ENCODE measurements around the gene PWWP2A.

Gene PWWP2A

GRCh38 chr5:160054831-160055230 lies 64.4 kb downstream of the PWWP2A start:
- 98 to 100% methylated on average over 2 of the region's 2 CpGs for WGBS, 2 experiments

GRCh38 chr5:160054047-160054446 lies 65.2 kb downstream of the PWWP2A start:
- Histone ChIP-seq H3K4me3 (ENCODE audit: insufficient read depth, low read depth, low read length) (no peak overlapping the region), H3K27ac (ENCODE audit: insufficient read depth, low read depth, low read length, poor library complexity, severe bottlenecking) (no peak overlapping the region), H3K9me3 (ENCODE audit: control insufficient read depth, low read length) (no peaks in the 10 kb centered on the region), H3K27me3 (ENCODE audit: control insufficient read depth, insufficient read depth, low read length, poor library complexity, severe bottlenecking) (no peaks in the 10 kb centered on the region), H3K36me3 (ENCODE audit: control insufficient read depth, insufficient read depth, low read length) (peaks cover 38% of the 10 kb centered on the region), H3K4me1 (ENCODE audit: control insufficient read depth, insufficient read depth, low read length) (no peaks in the 10 kb centered on the region)
- WGBS, 2 experiments = 87 to 95% methylated on average over 1 of the region's 1 CpG

More at GRCh38 chr5:160054831-160055230, 64.4 kb downstream of the PWWP2A start:
- H3K9me3 ChIP-seq (ENCODE audit: control insufficient read depth, low read length) = no peaks in the 10 kb centered on the region
- no peak overlapping the region for H3K4me3 ChIP-seq (ENCODE audit: insufficient read depth, low read depth, low read length)
- H3K27me3 ChIP-seq (ENCODE audit: control insufficient read depth, insufficient read depth, low read length, poor library complexity, severe bottlenecking) = no peaks in the 10 kb centered on the region
- no peaks in the 10 kb centered on the region for H3K4me1 ChIP-seq (ENCODE audit: control insufficient read depth, insufficient read depth, low read length)
- H3K36me3 ChIP-seq (ENCODE audit: control insufficient read depth, insufficient read depth, low read length) = peaks cover 30% of the 10 kb centered on the region
- no peak overlapping the region for H3K27ac ChIP-seq (ENCODE audit: insufficient read depth, low read depth, low read length, poor library complexity, severe bottlenecking)

GRCh38 chr5:160049099-160049498 lies 70.2 kb downstream of the PWWP2A start:
- no peaks in the 10 kb centered on the region for H3K27me3 ChIP-seq (ENCODE audit: control insufficient read depth, insufficient read depth, low read length, poor library complexity, severe bottlenecking)
- no peak overlapping the region for H3K27ac ChIP-seq (ENCODE audit: insufficient read depth, low read depth, low read length, poor library complexity, severe bottlenecking)
- H3K4me1 ChIP-seq (ENCODE audit: control insufficient read depth, insufficient read depth, low read length) = no peaks in the 10 kb centered on the region
- H3K4me3 ChIP-seq (ENCODE audit: insufficient read depth, low read depth, low read length) = no peak overlapping the region
- peaks cover 24% of the 10 kb centered on the region for H3K36me3 ChIP-seq (ENCODE audit: control insufficient read depth, insufficient read depth, low read length)
- no peaks in the 10 kb centered on the region for H3K9me3 ChIP-seq (ENCODE audit: control insufficient read depth, low read length)
- 97% methylated on average over 3 of the region's 3 CpGs for WGBS, 2 experiments

- no peak overlapping the region for H3K27ac ChIP-seq (ENCODE audit: insufficient read depth, low read depth, low read length, poor library complexity, severe bottlenecking)
- no peaks in the 10 kb centered on the region for H3K27me3 ChIP-seq (ENCODE audit: control insufficient read depth, insufficient read depth, low read length, poor library complexity, severe bottlenecking)
- no peak overlapping the region for H3K4me3 ChIP-seq (ENCODE audit: insufficient read depth, low read depth, low read length)
- no peaks in the 10 kb centered on the region for H3K9me3 ChIP-seq (ENCODE audit: control insufficient read depth, low read length)
- WGBS, 2 experiments = 95% methylated on average over 9 of the region's 9 CpGs
- no peaks in the 10 kb centered on the region for H3K4me1 ChIP-seq (ENCODE audit: control insufficient read depth, insufficient read depth, low read length)
- H3K36me3 ChIP-seq (ENCODE audit: control insufficient read depth, insufficient read depth, low read length) = peaks cover 24% of the 10 kb centered on the region
These were observed 71.1 kb downstream of the PWWP2A start for GRCh38 chr5:160048131-160048530.

GRCh38 chr5:160047423-160047822 lies 71.8 kb downstream of the PWWP2A start:
- H3K27ac ChIP-seq (ENCODE audit: insufficient read depth, low read depth, low read length, poor library complexity, severe bottlenecking) = no peak overlapping the region

GRCh38 chr5:160044967-160045366 lies 74.3 kb downstream of the PWWP2A start:
- no peak overlapping the region for H3K27ac ChIP-seq (ENCODE audit: insufficient read depth, low read depth, low read length, poor library complexity, severe bottlenecking)
- no peak overlapping the region for H3K4me3 ChIP-seq (ENCODE audit: insufficient read depth, low read depth, low read length)
- no peaks in the 10 kb centered on the region for H3K27me3 ChIP-seq (ENCODE audit: control insufficient read depth, insufficient read depth, low read length, poor library complexity, severe bottlenecking)
- no peaks in the 10 kb centered on the region for H3K9me3 ChIP-seq (ENCODE audit: control insufficient read depth, low read length)
- no peaks in the 10 kb centered on the region for H3K4me1 ChIP-seq (ENCODE audit: control insufficient read depth, insufficient read depth, low read length)
- 55 to 58% methylated on average over 3 of the region's 3 CpGs for WGBS, 2 experiments
- peaks cover 9% of the 10 kb centered on the region for H3K36me3 ChIP-seq (ENCODE audit: control insufficient read depth, insufficient read depth, low read length)

More at GRCh38 chr5:160047423-160047822, 71.8 kb downstream of the PWWP2A start:
- Histone ChIP-seq H3K9me3 (ENCODE audit: control insufficient read depth, low read length) (no peaks in the 10 kb centered on the region), H3K4me3 (ENCODE audit: insufficient read depth, low read depth, low read length) (no peak overlapping the region), H3K4me1 (ENCODE audit: control insufficient read depth, insufficient read depth, low read length) (no peaks in the 10 kb centered on the region), H3K27me3 (ENCODE audit: control insufficient read depth, insufficient read depth, low read length, poor library complexity, severe bottlenecking) (no peaks in the 10 kb centered on the region), H3K36me3 (ENCODE audit: control insufficient read depth, insufficient read depth, low read length) (peaks cover 24% of the 10 kb centered on the region)
- WGBS, 2 experiments = 93 to 98% methylated on average over 3 of the region's 3 CpGs

- Histone ChIP-seq H3K27me3 (ENCODE audit: control insufficient read depth, insufficient read depth, low read length, poor library complexity, severe bottlenecking) (no peaks in the 10 kb centered on the region), H3K36me3 (ENCODE audit: control insufficient read depth, insufficient read depth, low read length) (peaks cover 4% of the 10 kb centered on the region), H3K4me3 (ENCODE audit: insufficient read depth, low read depth, low read length) (no peak overlapping the region), H3K4me1 (ENCODE audit: control insufficient read depth, insufficient read depth, low read length) (no peaks in the 10 kb centered on the region), H3K9me3 (ENCODE audit: control insufficient read depth, low read length) (no peaks in the 10 kb centered on the region), H3K27ac (ENCODE audit: insufficient read depth, low read depth, low read length, poor library complexity, severe bottlenecking) (no peak overlapping the region)
- 26 to 27% methylated on average over 1 of the region's 1 CpG for WGBS, 2 experiments
These were observed 74.9 kb downstream of the PWWP2A start for GRCh38 chr5:160044391-160044804.

- H3K27ac ChIP-seq (ENCODE audit: insufficient read depth, low read depth, low read length, poor library complexity, severe bottlenecking) = no peak overlapping the region
- H3K36me3 ChIP-seq (ENCODE audit: control insufficient read depth, insufficient read depth, low read length) = no peaks in the 10 kb centered on the region
- no peak overlapping the region for H3K4me3 ChIP-seq (ENCODE audit: insufficient read depth, low read depth, low read length)
- 38 to 46% methylated on average over 3 of the region's 3 CpGs for WGBS, 2 experiments
- H3K9me3 ChIP-seq (ENCODE audit: control insufficient read depth, low read length) = no peaks in the 10 kb centered on the region
- no peaks in the 10 kb centered on the region for H3K4me1 ChIP-seq (ENCODE audit: control insufficient read depth, insufficient read depth, low read length)
- no peaks in the 10 kb centered on the region for H3K27me3 ChIP-seq (ENCODE audit: control insufficient read depth, insufficient read depth, low read length, poor library complexity, severe bottlenecking)
These were observed 76.6 kb downstream of the PWWP2A start for GRCh38 chr5:160042671-160043070.

Measured in ectodermal cell (in vitro differentiated cells).